ENCODE data around the gene SLC22A8. TPM values are rescaled to one million over a fixed set of nuclear protein-coding genes. Genes with fewer than 3 reads are reported as not detected.

The SLC22A8 gene
- polyA plus RNA-seq, 3 donors, result not detected

- H2AFZ ChIP-seq (ENCODE audit: insufficient read depth, low read depth, low read length, poor library complexity, severe bottlenecking), result no peak overlapping the region
- no peak overlapping the region for H3K4me2 ChIP-seq (replicated peaks; ENCODE audit: extremely low read depth, low read length, poor library complexity, severe bottlenecking)
- intact Hi-C loops (cut with micrococcal nuclease), result no loop called here
- Mint-ChIP-seq H3K27ac (no peak overlapping the region), H3K9me3 (no peaks in the 10 kb centered on the region), H3K36me3 (no peaks in the 10 kb centered on the region), H3K4me1 (no peaks in the 10 kb centered on the region), H3K4me3 (no peak overlapping the region), H3K27me3 (ENCODE audit: low read depth in 3 of 3) (peaks cover 0 to 1% (median 1%) of the 10 kb centered on the region in 3 donors)
- no peaks in the 10 kb centered on the region for H3K27me3 ChIP-seq (ENCODE audit: control insufficient read depth in 2 of 2, insufficient read depth in 2 of 2, low read length in 2 of 2)
- H3K36me3 ChIP-seq (replicated peaks in 1 of 2; ENCODE audit: control insufficient read depth in 1 of 2, insufficient read depth in 2 of 2, low read length in 2 of 2), result no peaks in the 10 kb centered on the region
- H4K20me1 ChIP-seq (ENCODE audit: insufficient read depth, low read length), result no peaks in the 10 kb centered on the region
- H3K27ac ChIP-seq (ENCODE audit: low read depth in 1 of 2, low read length in 2 of 2), result no peak overlapping the region
- DNase-seq, result no peak
- H3K4me1 ChIP-seq (ENCODE audit: control insufficient read depth in 1 of 2, insufficient read depth in 2 of 2, low read length in 2 of 2), result no peaks in the 10 kb centered on the region
- no peaks in the 10 kb centered on the region for H3K9me3 ChIP-seq (replicated peaks in 1 of 2; ENCODE audit: control insufficient read depth in 1 of 2, insufficient read depth in 1 of 2, low read length in 2 of 2)
- H3K4me3 ChIP-seq (replicated peaks in 1 of 3; ENCODE audit: low read depth in 2 of 3, low read length in 3 of 3), result no peak overlapping the region
- H3K9ac ChIP-seq (ENCODE audit: insufficient read depth, low read length, poor library complexity, severe bottlenecking), result no peak overlapping the region
- H3K79me2 ChIP-seq (ENCODE audit: insufficient read depth, low read length), result no peaks in the 10 kb centered on the region
- 84% methylated on average over 5 of the region's 5 CpGs for WGBS (ENCODE audit: insufficient coverage)
- no peak for TF ChIP-seq CTCF (IDR thresholded peaks at IDR 0.05)
Observed at GRCh38 chr11:63007920-63008319, 7.7 kb downstream of the SLC22A8 start.

GRCh38 chr11:63001456-63001855 is 14.2 kb downstream of the SLC22A8 start:
- no peaks in the 10 kb centered on the region for H3K4me1 Mint-ChIP-seq
- Histone ChIP-seq H2AFZ (ENCODE audit: insufficient read depth, low read depth, low read length, poor library complexity, severe bottlenecking) (no peak overlapping the region), H3K36me3 (replicated peaks in 1 of 2; ENCODE audit: control insufficient read depth in 1 of 2, insufficient read depth in 2 of 2, low read length in 2 of 2) (no peaks in the 10 kb centered on the region), H3K4me2 (replicated peaks; ENCODE audit: extremely low read depth, low read length, poor library complexity, severe bottlenecking) (no peak overlapping the region), H3K9ac (ENCODE audit: insufficient read depth, low read length, poor library complexity, severe bottlenecking) (no peak overlapping the region), H3K27me3 (ENCODE audit: control insufficient read depth in 2 of 2, insufficient read depth in 2 of 2, low read length in 2 of 2) (no peaks in the 10 kb centered on the region), H3K4me3 (replicated peaks in 1 of 3; ENCODE audit: low read depth in 2 of 3, low read length in 3 of 3) (no peak overlapping the region), H3K4me1 (ENCODE audit: control insufficient read depth in 1 of 2, insufficient read depth in 2 of 2, low read length in 2 of 2) (no peaks in the 10 kb centered on the region), H3K79me2 (ENCODE audit: insufficient read depth, low read length) (no peaks in the 10 kb centered on the region), H3K9me3 (replicated peaks in 1 of 2; ENCODE audit: control insufficient read depth in 1 of 2, insufficient read depth in 1 of 2, low read length in 2 of 2) (no peaks in the 10 kb centered on the region), H4K20me1 (ENCODE audit: insufficient read depth, low read length) (no peaks in the 10 kb centered on the region), H3K27ac (ENCODE audit: low read depth in 1 of 2, low read length in 2 of 2) (no peak overlapping the region)
- H3K4me3 Mint-ChIP-seq, result no peak overlapping the region
- WGBS (ENCODE audit: insufficient coverage), result 93% methylated on average over 9 of the region's 9 CpGs
- H3K36me3 Mint-ChIP-seq, result no peaks in the 10 kb centered on the region
- no peak overlapping the region for H3K27ac Mint-ChIP-seq
- DNase-seq, result no peak
- TF ChIP-seq CTCF (IDR thresholded peaks at IDR 0.05), result no peak
- H3K9me3 Mint-ChIP-seq, result peaks cover 0 to 2% (median 0%) of the 10 kb centered on the region in 7 donors
- H3K27me3 Mint-ChIP-seq (ENCODE audit: low read depth in 3 of 3), result peaks cover 4 to 6% (median 5%) of the 10 kb centered on the region in 3 donors
- intact Hi-C loops (cut with micrococcal nuclease), result no loop called here

All from CD14-positive monocyte (primary cell).